ENCODE measurements around the gene UGT1A9.

- TF ChIP-seq CTCF (IDR thresholded peaks at IDR 0.05): no peak
- TF ChIP-seq POLR2A (IDR thresholded peaks at IDR 0.05): no peak
Observed at GRCh38 chr2:233756429-233757081, 84.9 kb downstream of the UGT1A9 start.
